ENCODE results near the gene MYBPHL. TPM values are rescaled to one million over a fixed set of nuclear protein-coding genes. Genes with fewer than 3 reads are reported as not detected.

MYBPHL gene
- total RNA-seq, 1 experiment from 2014 or later: not detected

DNA sequence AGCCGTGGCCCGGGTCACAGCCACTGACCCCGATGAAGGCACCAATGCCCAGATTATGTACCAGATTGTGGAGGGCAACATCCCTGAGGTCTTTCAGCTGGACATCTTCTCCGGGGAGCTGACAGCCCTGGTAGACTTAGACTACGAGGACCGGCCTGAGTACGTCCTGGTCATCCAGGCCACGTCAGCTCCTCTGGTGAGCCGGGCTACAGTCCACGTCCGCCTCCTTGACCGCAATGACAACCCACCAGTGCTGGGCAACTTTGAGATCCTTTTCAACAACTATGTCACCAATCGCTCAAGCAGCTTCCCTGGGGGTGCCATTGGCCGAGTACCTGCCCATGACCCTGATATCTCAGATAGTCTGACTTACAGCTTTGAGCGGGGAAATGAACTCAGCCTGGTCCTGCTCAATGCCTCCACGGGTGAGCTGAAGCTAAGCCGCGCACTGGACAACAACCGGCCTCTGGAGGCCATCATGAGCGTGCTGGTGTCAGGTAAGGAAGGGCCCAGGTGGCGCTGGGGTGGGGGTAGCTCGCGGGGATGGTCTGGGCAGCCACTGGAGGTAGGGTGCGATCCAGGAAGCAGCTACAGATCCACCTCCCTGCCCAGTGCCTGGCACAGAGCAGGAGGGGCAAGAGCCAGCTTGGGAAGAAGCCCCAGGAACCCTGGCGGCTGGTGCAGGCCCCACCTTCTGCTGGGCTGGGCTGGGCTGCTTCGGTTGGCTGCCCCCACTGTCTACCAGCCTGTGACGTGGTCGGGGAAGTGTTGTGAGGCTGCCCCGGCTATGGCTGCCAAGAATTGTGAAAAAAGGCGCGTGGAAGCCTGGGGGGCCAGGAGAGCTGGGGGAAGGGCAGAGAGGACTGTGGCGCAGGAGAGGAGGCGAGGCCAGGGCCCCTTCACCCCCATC, 53.7 kb downstream of the MYBPHL start:
- peak; percentile 46 for DNase-seq (ENCODE audit: low read depth)

GRCh38 chr1:109252167-109252892, 54.5 kb downstream of the MYBPHL start:
- DNase-seq (ENCODE audit: low read depth): no peak

DNA sequence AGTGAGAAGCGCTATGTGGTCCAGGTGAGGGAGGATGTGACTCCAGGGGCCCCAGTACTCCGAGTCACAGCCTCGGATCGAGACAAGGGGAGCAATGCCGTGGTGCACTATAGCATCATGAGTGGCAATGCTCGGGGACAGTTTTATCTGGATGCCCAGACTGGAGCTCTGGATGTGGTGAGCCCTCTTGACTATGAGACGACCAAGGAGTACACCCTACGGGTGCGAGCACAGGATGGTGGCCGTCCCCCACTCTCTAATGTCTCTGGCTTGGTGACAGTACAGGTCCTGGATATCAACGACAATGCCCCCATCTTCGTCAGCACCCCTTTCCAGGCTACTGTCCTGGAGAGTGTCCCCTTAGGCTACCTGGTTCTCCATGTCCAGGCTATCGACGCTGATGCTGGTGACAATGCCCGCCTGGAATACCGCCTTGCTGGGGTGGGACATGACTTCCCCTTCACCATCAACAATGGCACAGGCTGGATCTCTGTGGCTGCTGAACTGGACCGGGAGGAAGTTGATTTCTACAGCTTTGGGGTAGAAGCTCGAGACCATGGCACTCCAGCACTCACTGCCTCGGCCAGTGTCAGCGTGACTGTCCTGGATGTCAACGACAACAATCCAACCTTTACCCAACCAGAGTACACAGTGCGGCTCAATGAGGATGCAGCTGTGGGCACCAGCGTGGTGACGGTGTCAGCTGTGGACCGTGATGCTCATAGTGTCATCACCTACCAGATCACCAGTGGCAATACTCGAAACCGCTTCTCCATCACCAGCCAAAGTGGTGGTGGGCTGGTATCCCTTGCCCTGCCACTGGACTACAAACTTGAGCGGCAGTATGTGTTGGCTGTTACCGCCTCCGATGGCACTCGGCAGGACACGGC, 55.3 kb downstream of the MYBPHL start:
- no peak for DNase-seq (ENCODE audit: low read depth)

- no peak for DNase-seq (ENCODE audit: low read depth)
Observed at GRCh38 chr1:109250454-109251276, 56.1 kb downstream of the MYBPHL start.

DNA sequence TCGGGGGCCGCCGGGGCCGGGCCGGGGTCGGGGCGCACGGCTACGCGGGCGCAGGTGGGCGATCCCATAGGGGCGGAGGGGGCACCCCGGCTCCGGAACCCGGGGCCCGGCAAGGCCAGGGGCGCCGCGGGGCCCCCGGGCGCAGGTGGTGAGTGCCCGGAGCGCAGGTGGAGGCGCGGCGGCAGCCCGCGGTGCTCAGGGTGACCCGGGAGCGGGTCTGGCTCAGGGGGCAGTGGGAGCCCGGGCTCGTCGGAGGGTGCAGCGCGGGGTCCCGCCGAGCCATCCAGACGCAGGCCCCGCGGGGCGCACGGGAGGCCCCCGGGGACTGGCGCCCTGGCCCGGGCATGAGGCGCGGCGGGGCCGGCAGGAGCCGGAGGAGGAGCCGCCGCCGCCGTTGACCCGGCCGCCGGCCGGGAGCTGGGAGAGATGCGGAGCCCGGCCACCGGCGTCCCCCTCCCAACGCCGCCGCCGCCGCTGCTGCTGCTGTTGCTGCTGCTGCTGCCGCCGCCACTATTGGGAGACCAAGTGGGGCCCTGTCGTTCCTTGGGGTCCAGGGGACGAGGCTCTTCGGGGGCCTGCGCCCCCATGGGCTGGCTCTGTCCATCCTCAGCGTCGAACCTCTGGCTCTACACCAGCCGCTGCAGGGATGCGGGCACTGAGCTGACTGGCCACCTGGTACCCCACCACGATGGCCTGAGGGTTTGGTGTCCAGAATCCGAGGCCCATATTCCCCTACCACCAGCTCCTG, 57.0 kb downstream of the MYBPHL start:
- no peak for DNase-seq (ENCODE audit: low read depth)

GRCh38 chr1:109248797-109249629, 57.8 kb downstream of the MYBPHL start, which contains the start of gene CELSR2:
CELSR2 (plus strand) TSS chr1:109249539; CDS start chr1:109250080, 541 bp downstream.
- DNase-seq (ENCODE audit: low read depth): peak; percentile 66

DNA sequence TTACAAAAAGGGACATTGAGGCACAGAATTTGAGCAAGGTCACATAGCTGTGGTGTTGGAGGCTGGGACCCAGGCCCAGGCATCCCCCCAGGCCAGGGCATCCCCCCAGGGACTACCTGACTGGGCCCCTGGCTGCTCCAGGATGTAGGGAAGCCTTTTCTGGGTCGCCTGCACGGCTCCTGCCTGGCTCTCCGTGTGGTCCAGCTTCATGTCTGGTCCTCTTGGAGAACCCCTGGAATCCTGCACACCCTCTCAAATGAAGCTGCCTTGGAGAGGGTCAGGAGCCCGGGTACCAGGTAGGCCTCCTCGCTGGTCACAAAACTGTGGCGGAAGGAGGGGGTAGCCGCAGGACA, 58.4 kb downstream of the MYBPHL start:
- DNase-seq (ENCODE audit: low read depth): no peak

DNA sequence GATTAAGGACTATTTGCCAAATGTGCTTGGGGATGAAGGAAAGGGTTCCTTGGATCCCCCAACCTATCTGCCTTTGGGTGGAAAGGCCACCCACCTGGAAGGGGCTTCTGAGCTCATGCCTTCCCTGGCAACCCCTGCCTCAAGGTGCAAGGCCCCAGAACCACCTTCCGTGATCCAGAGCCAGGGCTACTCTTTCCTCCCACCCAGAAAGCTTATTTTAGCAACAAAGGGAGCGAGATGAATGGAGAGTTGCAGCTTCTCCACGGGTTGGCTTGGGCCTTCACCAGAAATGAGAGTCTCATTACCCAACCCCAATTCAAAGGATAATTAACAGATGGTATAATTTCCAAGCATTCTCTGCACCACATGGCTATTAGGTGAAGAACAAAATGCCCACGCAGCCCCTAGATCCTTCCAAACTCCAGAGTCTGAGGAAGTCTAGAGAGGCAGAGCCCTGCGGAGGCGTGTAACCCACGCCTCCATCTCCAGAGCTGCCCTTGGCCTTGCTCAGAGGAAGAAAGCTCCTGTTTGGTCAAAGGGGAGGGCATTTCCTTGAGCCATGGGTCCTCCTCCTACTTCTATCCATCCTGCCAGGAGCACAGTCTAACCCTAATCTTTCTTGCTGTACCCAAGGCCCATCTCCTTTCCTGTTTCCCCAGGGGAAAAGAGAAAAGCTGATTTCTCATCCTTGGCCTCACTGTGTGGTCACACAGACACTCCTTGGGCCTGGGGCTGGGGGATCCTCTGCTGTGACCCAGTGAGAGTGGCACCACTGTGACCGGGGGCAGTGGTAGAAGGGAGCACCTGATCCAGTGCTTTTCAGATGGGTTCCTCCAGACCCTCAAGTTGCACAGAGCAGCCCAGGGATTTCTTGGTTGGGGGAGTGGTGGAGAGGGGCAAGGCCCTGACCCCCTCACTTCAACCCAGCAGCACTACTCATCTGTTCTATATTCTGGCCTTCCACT, 59.1 kb downstream of the MYBPHL start:
- DNase-seq (ENCODE audit: low read depth): no peak

DNA sequence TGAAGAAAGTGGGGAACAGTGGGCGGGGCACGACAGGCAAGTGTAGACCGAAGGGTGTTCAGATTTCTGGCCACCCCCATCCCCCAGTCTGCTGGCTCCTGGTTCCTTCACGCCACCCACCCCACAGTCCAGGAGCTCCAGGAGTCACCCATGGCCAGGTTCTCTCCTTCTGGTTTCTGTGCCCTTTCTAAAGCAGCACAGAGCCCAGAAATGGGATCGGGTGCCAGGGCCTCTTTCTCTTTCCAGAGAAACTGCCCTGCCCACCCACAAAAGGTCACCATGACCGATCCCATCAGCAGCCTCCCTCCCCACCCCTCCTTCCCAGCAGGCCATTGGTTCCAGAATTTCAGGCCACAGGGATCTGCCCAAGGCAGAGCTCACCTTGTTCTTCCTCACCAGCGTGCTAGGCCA, 60.7 kb downstream of the MYBPHL start:
- DNase-seq (ENCODE audit: low read depth): no peak

- DNase-seq (ENCODE audit: low read depth): no peak
Observed at GRCh38 chr1:109243860-109244552, 62.8 kb downstream of the MYBPHL start.

GRCh38 chr1:109243221-109243620, 63.6 kb downstream of the MYBPHL start:
- no peak for DNase-seq (ENCODE audit: low read depth)

DNA sequence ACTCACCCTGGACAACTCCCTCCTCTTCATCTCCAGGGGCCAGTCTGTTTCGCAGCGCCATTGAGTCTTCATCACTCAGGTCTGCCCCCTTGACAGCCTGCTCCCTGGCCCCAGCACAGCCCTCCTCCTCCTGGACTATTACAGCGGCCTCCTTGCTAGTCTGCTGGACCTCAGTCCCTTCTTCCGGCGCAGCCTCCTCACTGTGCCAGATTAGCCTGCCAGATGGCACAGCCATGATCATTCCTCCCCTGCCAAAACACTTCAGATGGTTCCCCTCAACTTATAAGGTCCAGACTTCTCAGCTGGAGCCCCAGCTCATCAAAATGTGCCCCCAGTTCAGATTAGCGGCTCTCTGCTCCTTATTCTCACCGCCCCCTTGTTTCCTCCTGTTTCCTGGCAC, 64.4 kb downstream of the MYBPHL start:
- DNase-seq (ENCODE audit: low read depth): no peak

Other genes with a start within 250 kb of the MYBPHL start
- 55.9 and 80.2 TPM in 2 replicates for gene TAF13, start 231.0 kb downstream of the MYBPHL start, total RNA-seq (2014; rRNA removed; shearing (Covaris generic))
- 25.8 and 26.3 TPM in 2 replicates for gene TMEM167B, start 216.2 kb downstream of the MYBPHL start, total RNA-seq (2014; rRNA removed; shearing (Covaris generic))
- gene ELAPOR1, start 192.9 kb downstream of the MYBPHL start, total RNA-seq (2014; rRNA removed; shearing (Covaris generic)): 0.29 and 0.36 TPM in 2 replicates
- gene SARS1, start 93.1 kb downstream of the MYBPHL start, total RNA-seq (2014; rRNA removed; shearing (Covaris generic)): 145 and 147 TPM in 2 replicates
- gene CELSR2, start 57.5 kb downstream of the MYBPHL start, total RNA-seq (2014; rRNA removed; shearing (Covaris generic)): 1.2 and 1.5 TPM in 2 replicates
- 70.0 and 74.6 TPM in 2 replicates for gene PSRC1, start 23.9 kb downstream of the MYBPHL start, total RNA-seq (2014; rRNA removed; shearing (Covaris generic))
- gene SORT1, start 90.9 kb upstream of the MYBPHL start, total RNA-seq (2014; rRNA removed; shearing (Covaris generic)): 15.4 and 22.5 TPM in 2 replicates
- gene PSMA5, start 119.4 kb upstream of the MYBPHL start, total RNA-seq (2014; rRNA removed; shearing (Covaris generic)): 99.8 and 126 TPM in 2 replicates
- gene SYPL2, start 159.5 kb upstream of the MYBPHL start, total RNA-seq (2014; rRNA removed; shearing (Covaris generic)): 0.96 and 1.6 TPM in 2 replicates
- gene ATXN7L2, start 176.9 kb upstream of the MYBPHL start, total RNA-seq (2014; rRNA removed; shearing (Covaris generic)): 2.2 and 3.0 TPM in 2 replicates
- 4.0 and 4.8 TPM in 2 replicates for gene CYB561D1, start 187.1 kb upstream of the MYBPHL start, total RNA-seq (2014; rRNA removed; shearing (Covaris generic))
- 2.5 and 3.4 TPM in 2 replicates for gene AMIGO1, start 202.7 kb upstream of the MYBPHL start, total RNA-seq (2014; rRNA removed; shearing (Covaris generic))
- under 0.01 and 0.20 TPM in 2 replicates for gene GPR61, start 232.9 kb upstream of the MYBPHL start, total RNA-seq (2014; rRNA removed; shearing (Covaris generic))
- gene GNAI3, start 241.6 kb upstream of the MYBPHL start, total RNA-seq (2014; rRNA removed; shearing (Covaris generic)): 17.3 and 20.2 TPM in 2 replicates

Data from RPMI7951 (cell line).